GM12878 (cell line): Measurements from ENCODE around the gene OTUB1. TPM values are rescaled to one million over a fixed set of nuclear protein-coding genes. Genes with fewer than 3 reads are reported as not detected.

ENCODE experiments used
- ATF3 ChIP-seq: IDR thresholded peaks from 2 replicates; pipeline ENCODE4 v1.6.1; 2011; ENCODE audit warnings: low read depth, mild to moderate bottlenecking, low read length, moderate library complexity, borderline replicate concordance; ENCODE audit errors: extremely low read depth
- CBX5 ChIP-seq: sonication (generic); IDR thresholded peaks from 2 replicates; pipeline ENCODE4 v1.6.1; 2016; ENCODE audit warnings: low read depth, moderate library complexity, mild to moderate bottlenecking, inconsistent platforms
- IKZF2 ChIP-seq, 2 experiments: fragments of 450-650 bp; IDR thresholded peaks; 2 replicates each; pipeline ENCODE4 v1.6.1; 2017; ENCODE audit warnings: mild to moderate bottlenecking in 2 of 2, moderate library complexity in 2 of 2
- ZBTB40 ChIP-seq: fragments of 450-650 bp; IDR thresholded peaks from 2 replicates; pipeline ENCODE4 v1.6.1; 2016; ENCODE audit warnings: mild to moderate bottlenecking, moderate library complexity, borderline replicate concordance
- polyA plus RNA-seq, 11 experiments: library from polyadenylated mRNA; depleted of rRNA in 4 of 11; unstranded in 6 of 11; stranded (reverse) in 5 of 11; fragments of >200 nt; fragmentation: Nextera tagmentation in 4 of 11; fragmentation: Illumina TruSeq in 1 of 11; extraction: Ambion mirVana in 4 of 11; extraction: Trizol in 1 of 11; gene quantifications; 1 replicate in 1 of 11; 2 replicates in 10 of 11; pipeline versions ENCODE4 v1.2.1 to v1.2.3, GENCODE V29; 2011 to 2016; ENCODE audit warnings: inconsistent platforms in 2 of 11, missing spikeins in 2 of 11, low read depth in 1 of 11
- total RNA-seq, 4 experiments: library from RNA; depleted of rRNA in 3 of 4; stranded (reverse); fragments of >200 nt in 3 of 4; fragmentation: Illumina TruSeq in 1 of 4; extraction: Trizol in 1 of 4; gene quantifications; 2 replicates each; pipeline versions ENCODE4 v1.2.1 to v1.2.3, GENCODE V29; 2013 to 2021

OTUB1 gene
- total and polyA plus RNA-seq, 10 of the 15 experiments (the other 5 are each of a cell fraction or from before 2014, with no cell fraction given) = 49.6 to 225 (median 131) TPM

GRCh38 chr11:63937713-63938478 lies 48.3 kb upstream of the OTUB1 start (continued):
- TF ChIP-seq ZBTB40 (no peak), ATF3 (no peak), IKZF2 (IDR thresholded peaks at IDR 0.05) (peak; percentile 24 to 25; a peak in 2 of 4 replicates), CBX5 (no peak)
